Right ventricle myocardium inferior (tissue), 1 donor: ENCODE data around the gene TMEM132C. TPM values are rescaled to one million over a fixed set of nuclear protein-coding genes. Genes with fewer than 3 reads are reported as not detected.

Experiments used
- ATAC-seq: fragments of 200-7000 bp; cut with Tn5 transposase; one replicate; pipeline ENCODE4 v1.9.1; 2020; ENCODE audit warnings: mild to moderate bottlenecking, moderate library complexity
- DNase-seq: peaks from one replicate; pipeline ENCODE4 v3.0.0; 2021; ENCODE audit errors: missing footprints
- intact Hi-C: fragments of 100-400 bp; cut with DNase I; formaldehyde crosslinking; loops from one replicate; pipeline ENCODE4 v1.11.0; 2022
- total RNA-seq: library from RNA; stranded (reverse); fragmentation: NEBNext Ultra II Directional; extraction: Animal tissue kit (Norgen Biotek cat#: 25700); gene quantifications from one replicate; pipeline ENCODE4 v1.2.1, GENCODE V29; 2021
- donor health status: DM: no; HTN: yes; CAD: no; lungs with severe emphysema.

The TMEM132C gene
- total RNA-seq, 1 donor from 2014 or later = 2.6 TPM

- DNase-seq (no peak), ATAC-seq (no peak)
- intact Hi-C loops = no loop called here
Measured at GRCh38 chr12:128699106-128699505, 432.1 kb downstream of the TMEM132C start.

- no peak for ATAC-seq
- DNase-seq = no peak
- intact Hi-C loops = no loop called here
Measured at GRCh38 chr12:128702371-128702770, 435.4 kb downstream of the TMEM132C start.

DNA sequence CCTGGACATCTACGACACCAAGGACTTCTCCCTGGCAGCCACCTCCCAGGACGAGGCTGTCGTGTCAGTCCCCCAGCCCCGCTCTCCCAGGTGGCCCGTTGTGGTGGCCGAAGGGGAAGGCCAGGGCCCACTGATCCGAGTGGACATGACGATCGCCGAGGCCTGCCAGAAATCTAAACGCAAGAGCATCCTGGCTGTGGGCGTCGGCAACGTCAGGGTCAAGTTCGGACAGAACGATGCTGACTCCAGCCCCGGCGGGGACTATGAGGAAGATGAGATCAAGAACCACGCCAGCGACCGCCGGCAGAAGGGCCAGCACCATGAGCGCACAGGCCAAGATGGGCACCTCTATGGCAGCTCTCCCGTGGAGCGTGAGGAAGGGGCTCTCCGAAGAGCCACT, 438.2 kb downstream of the TMEM132C start:
- intact Hi-C loops = no loop called here
- peak; percentile 68 for DNase-seq
- no peak for ATAC-seq

DNA sequence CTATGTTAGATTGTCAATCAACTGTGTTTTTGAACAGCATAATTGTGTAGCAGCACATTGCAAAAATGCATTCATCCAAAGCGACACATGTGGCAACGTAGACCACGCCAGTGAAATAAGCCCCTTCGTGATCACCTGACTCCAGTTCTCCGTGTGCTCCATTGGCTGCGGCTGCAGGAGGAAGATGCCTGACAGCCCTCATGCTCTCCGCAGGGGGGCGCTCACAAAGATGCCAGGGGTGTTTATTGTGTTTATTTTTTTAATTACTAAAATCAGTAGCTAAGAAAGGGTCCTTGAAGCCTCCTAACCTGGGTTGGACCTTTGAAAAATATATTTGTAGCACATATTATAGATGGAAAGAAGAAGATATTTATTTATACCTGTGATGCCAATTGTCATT, 440.5 kb downstream of the TMEM132C start:
- ATAC-seq (no peak), DNase-seq (no peak)
- intact Hi-C loops = no loop called here

GRCh38 chr12:128708789-128709188, 441.8 kb downstream of the TMEM132C start:
- no peak for DNase-seq
- no peak for ATAC-seq
- intact Hi-C loops = no loop called here

GRCh38 chr12:128709660-128710059, 442.7 kb downstream of the TMEM132C start:
- no peak for ATAC-seq
- intact Hi-C loops = no loop called here

DNA sequence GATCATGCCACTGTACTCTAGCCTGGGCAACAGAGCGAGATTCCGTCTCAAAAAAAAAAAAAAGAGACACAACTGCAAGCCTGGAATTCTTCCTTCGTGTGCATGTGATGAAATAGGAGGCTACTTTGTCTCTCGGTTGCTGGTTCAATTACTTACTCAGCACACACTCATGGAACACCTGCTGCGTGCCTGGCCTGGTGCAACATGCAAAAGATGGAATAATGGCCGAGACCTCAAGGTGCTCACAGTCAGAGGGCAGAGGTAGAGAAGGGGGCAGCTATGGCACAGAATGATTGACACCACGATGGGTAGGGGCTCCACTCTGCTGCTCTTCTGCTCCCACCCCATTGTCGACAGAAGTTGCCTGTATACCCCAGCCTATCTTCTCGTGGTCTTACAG, 444.5 kb downstream of the TMEM132C start:
- intact Hi-C loops = no loop called here
- DNase-seq = no peak
- ATAC-seq = no peak

More at GRCh38 chr12:128709660-128710059, 442.7 kb downstream of the TMEM132C start:
- no peak for DNase-seq

- no peak for ATAC-seq
- intact Hi-C loops = no loop called here
Measured at GRCh38 chr12:128712622-128713021, 445.7 kb downstream of the TMEM132C start.

GRCh38 chr12:128715485-128715884, 448.5 kb downstream of the TMEM132C start:
- DNase-seq (no peak), ATAC-seq (no peak)
- intact Hi-C loops = no loop called here

More at GRCh38 chr12:128712622-128713021, 445.7 kb downstream of the TMEM132C start:
- DNase-seq = no peak

DNA sequence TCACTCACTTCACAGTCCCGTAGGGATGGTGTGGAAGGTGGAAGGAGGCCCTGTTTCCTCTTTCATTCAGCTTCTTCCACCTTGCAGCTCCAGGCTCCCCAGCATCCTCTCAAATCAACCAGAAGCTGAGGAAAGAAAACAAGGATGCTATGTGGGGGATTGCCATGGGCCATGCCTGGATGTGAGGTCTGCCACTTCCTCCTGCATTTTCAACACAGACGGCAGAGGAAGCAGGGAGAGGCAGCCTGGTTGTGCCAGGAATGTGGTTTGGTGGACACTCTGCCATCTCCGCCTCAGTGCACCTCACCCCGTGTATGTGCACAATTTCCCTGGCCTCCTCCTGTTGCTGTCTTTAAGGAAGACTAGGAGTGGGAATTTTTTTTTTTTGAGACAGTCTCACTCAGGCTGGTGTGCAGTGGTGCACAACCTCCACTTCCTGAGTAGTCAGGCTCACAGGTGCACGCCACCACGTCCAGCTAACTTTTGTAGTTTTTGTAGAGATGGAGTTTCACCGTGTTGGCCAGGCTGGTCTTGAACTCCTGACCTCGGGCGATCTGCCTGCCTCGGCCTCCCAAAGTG, 457.6 kb downstream of the TMEM132C start:
- DNase-seq = no peak
- intact Hi-C loops = no loop called here
- no peak for ATAC-seq

DNA sequence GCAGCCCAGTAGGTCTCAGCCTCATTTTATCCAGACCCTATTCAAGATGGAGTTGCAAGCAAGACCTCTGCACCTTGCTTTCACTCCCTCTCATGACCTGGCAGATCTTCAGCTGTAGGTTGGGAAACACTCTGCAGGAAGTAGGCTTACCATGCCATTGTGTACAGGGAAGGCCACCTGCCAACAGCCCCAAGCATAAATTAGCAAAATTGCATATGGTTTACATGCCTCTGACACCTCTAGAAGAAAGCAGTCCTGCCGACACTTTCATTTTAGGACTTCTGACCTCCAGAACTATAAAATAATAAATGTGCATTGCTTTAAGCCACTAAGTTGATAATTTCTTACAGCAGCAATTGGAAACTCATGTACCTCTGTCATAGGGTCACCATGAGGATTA, 459.9 kb downstream of the TMEM132C start:
- intact Hi-C loops = no loop called here
- DNase-seq (no peak), ATAC-seq (no peak)

DNA sequence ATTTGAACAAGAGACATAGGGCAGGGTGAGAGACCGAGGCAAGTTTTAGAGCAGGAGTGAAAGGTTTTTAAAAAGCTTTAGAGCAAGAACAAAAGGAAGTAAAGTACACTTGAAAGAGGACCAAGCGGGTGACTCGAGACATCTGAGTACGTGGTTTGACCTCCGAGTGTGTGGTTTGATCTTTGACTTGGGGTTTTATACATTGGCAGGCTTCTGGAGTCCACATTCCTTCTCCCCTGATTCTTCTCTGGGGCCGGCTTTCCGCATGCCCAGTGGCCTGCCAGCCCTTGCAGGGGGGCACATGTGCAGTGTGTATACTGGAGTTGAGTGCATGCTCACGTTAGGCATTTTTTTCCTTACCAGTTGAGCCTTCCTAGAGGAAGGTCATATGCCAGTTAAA, 460.5 kb downstream of the TMEM132C start:
- intact Hi-C loops = no loop called here

GRCh38 chr12:128727999-128728398, 461.0 kb downstream of the TMEM132C start:
- DNase-seq (no peak), ATAC-seq (no peak)
- intact Hi-C loops = no loop called here

More for the DNA sequence above, 460.5 kb downstream of the TMEM132C start:
- DNase-seq (no peak), ATAC-seq (no peak)

DNA sequence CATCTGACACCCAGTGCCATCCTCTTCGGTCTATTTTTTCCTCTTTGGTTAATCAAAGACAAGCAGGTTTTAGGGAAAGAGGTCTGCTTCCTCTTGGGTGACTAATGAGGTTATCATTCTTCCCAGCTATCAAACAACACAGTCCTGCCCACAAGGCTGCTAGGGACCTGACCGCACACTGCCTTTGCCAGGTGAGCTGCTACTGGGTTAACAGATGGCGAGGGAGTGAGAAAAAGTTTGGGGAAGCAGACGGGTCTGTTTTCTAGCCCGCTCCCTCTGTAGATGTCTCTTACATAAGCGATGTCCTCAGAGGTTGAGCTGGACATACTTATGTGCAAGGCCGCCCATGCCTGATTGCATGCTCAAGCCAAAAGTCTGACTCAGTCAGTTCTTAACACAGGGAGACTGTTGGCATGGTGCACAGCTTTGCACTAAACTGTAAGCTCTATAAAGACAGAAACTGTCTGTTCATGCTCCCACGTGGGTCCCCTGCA, 462.7 kb downstream of the TMEM132C start:
- DNase-seq (no peak), ATAC-seq (no peak)
- intact Hi-C loops = no loop called here

DNA sequence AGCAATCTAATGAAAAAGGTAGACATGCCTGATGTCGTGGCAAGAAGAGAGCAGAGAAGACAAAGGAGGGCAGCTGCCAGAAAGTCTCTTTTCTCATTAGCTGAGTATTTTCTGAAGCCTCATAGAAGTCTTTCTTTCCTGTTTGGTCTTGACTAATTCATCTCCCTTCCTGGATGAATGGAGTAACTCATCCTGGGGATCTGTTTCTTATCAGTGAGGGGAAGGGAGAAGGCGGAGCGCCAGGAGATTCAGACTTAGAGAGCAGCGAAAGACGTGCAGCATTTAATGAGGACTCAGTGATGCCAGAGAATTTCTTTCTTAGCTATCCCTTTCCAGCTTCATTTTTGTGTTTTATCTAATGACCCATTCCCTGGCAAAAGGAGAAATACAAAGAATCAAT, 467.4 kb downstream of the TMEM132C start:
- ATAC-seq = no peak
- no peak for DNase-seq
- intact Hi-C loops = no loop called here

DNA sequence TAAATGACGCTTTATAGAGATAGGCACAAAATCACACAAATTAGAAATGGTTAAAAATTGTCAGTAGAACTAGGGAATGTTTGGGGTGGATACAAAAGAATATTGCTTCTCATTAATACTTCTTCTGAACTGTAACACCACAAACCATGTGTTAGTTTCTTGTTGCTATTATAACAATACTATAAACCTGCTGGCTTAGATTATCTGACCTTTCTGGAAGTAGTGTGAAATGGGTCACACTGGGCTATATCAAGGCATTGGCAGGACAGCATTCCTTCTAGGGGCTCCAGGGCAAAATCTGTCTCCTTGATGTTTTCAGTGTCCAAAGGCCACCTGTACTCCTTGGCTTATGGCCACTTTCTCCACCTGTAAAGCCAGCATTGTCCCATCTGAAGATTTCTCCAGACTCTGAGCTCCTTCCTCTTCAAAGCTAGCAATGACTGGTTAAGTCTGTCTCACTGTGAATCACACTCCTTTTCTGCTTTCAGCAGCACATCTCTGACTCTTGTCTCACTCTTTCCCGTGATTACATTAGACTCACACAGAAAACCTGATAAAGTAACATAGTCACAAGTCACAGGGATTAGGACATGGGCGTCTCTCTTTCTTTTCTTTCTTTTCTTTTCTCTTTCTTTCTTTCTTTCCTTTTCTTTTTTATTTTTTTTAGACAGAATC, 470.5 kb downstream of the TMEM132C start:
- no peak for ATAC-seq
- no peak for DNase-seq
- intact Hi-C loops = no loop called here

- DNase-seq (no peak), ATAC-seq (no peak)
- intact Hi-C loops = no loop called here
Measured at GRCh38 chr12:128743916-128744315, 476.9 kb downstream of the TMEM132C start.

- intact Hi-C loops = no loop called here
- DNase-seq (no peak), ATAC-seq (no peak)
Measured at GRCh38 chr12:128745772-128746689, 479.1 kb downstream of the TMEM132C start.

DNA sequence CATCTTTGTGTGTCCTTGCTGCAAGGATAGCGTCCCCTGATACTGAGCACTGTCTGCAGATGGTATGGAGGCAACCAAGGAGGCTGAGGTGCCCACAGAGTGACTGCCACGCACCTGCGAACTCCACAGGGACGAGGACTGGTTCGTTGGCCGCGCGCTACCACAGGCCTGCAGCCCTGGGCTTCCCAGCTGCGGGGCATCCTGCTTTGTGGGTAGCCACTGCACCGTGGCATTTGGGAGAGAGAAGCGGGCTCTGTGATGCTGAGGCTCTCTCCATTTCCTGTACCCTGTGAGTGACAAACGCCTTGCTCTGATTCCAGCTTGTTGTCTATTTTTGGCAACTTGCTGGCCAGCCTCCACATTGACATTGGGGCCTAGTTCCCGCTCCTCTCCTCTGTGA, 480.5 kb downstream of the TMEM132C start:
- intact Hi-C loops = no loop called here
- DNase-seq = no peak

GRCh38 chr12:128752386-128752785, 485.4 kb downstream of the TMEM132C start:
- intact Hi-C loops = no loop called here
- ATAC-seq (no peak), DNase-seq (no peak)

More for the DNA sequence above, 480.5 kb downstream of the TMEM132C start:
- no peak for ATAC-seq
